ENCODE results near the gene ATG16L2.
"Not testable (repeated sequence)": the region's sequence is repeated elsewhere in the genome, so short reads cannot be mapped to it uniquely, and the experiment has no call there.

ATG16L2 gene

DNA sequence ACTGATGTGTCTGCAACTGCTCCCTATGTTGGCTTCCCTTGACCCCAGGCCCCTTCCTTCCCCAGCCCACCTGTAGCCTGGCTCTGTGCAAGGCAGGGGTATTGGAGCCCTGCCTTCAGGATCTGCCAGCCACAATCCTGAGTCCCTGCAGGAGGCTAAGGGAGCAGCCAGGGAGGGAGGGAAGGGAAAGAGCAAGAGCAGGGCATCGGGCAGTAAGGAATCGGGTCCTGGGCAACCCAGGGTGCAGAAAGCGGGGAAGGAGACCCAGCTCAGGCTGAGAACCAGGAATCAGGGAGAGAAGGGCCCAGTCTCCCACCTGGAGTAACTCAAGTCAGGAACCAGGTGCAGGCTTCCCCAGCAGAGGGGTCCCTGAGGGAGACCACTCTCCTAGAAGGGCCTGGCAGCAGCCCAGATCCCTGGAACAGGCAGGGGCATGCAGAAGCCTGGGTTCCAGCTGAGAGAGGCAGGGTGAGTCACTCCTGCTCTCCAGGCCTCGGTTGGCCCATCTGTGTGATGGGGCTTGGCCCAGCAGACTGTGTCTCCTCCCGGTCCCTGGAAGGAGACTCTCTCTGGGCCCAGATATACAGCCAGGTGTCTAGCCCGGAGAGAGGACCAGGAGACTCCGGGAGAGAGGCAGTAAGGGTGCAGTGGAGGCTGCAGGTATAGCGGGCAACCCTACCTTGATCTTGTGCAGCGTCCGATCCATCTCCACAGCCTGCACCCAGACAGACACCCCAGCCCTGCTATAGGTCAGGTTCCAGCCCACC lies 33.7 kb upstream of the ATG16L2 start:
- no peak for DNase-seq (ENCODE audit: low read depth in 2 of 2)

DNA sequence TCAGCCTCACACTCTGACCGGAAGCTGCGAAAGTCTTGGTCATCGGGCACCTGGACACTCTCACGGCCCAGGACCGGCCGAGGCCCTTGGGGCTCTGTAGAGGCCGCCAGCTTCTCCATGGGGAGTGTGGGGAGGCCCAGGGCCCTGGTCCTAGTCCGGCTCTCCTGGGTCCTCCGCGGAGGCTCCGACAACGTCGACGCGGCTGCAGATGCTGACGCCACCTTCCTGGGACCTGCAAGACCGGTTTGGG lies 33.2 kb upstream of the ATG16L2 start:
- DNase-seq (ENCODE audit: low read depth in 2 of 2): no peak

DNA sequence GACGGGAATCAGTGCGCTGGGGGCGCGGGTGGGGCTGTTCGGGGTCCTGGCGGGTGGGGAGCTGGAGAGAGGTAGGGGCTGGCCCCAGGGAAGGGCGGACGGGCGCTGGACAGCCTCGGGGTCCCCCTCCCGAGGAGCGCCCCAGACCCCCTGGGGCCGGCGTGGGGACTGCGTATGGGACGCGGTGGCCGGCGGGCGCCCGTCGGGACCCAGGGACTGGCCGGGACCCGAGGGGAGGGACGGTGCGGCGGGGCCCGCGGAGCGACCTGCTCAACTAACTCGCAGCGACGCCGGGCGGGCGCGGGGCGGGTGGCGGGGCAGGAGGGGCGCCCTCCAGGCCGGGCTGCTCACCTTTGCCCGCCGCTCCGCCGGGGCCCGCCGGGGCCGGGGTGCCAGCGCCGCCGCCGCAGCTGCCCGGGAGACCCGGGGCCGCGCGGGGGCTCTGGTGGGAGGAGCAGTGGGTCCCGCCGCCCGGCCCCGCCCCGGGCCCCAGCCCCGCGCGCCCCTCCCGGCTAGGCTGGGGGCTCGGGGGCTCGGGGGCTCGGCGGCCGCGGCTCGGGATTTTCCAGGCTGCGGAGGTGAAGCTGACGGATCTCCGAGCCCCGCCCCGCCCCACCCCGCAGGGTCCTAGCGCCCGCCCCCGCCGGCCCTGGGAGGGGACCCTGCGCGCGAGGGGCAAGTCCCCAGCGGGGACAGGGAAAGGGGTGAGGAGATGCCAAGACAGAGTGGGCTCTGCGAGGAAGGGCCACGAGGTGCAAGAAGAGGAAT lies 32.7 kb upstream of the ATG16L2 start:
- no peak for DNase-seq (ENCODE audit: low read depth in 2 of 2)

DNA sequence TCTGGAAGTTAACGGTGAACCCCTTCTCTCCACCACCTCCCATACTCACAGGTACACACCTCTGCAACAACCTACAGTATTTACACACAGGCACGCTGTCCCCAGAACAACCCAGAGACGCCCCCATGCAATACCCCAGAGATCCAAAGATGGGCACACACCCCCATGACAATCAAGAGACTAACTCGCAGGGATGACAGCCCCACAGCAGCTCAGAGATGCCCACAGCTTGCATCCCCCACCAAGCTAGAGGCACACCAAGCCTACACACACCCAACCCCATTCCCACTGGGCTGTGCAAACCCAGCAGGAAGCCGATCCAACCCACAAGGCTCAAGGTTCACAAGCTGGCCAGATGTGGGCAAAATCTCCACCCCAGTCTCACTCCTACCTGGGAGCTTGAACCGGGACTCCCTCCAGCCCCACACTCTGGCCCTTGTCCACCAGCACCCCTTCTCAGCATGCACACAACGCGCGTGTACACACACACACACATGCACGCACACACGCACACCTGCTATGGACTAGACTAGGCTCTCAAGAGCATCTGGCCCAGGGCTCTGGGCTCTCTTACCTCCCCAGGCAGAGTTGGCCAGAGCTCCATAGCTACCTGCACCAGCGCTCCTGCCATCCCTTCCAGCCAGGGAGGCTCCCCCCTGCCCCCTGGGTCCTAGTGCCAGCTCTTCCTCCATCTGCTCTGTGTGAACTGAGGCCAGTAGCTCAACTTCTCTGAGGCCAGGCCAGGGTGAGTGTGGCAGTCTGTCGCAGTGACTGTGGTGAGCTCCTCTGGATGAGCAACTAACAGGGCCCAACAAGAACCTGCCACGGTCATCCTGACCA lies 31.9 kb upstream of the ATG16L2 start:
- no peak for DNase-seq (ENCODE audit: low read depth in 2 of 2)

DNA sequence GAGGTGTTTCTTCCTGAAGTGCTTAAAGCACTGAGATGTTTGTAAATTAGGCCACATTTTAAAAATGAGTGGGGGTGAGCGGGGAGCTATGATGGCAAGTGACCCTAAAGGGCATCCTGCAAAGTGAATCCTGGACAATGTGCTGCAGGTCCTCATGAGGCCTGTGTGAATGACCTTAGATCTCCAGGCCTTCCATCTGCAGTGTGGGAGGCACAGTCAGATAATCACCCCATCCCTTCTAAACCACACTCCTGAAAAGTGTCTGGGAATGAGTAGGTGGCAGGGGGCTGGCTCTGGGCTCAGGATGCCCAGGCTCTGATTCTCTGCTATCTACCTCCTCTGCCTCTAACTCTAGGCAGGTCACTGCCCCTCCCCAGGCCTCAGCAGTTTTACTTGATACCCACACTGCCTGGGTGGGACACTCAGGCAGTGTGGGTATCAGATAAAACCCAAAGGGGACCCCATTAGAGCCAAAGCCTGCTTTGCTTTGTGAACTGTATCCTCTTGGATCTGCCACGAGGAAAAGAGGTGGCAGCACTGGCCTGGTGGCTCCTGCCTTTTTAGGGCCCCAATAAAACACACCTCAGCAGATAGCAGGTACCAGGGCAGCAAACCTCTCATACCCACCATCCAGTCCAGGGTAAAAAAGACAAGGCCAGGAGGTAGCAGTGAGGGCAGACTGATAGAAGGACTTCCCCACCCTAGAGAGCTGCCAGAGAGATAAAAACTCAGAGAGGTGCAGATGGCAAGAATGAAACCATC lies 30.9 kb upstream of the ATG16L2 start:
- DNase-seq (ENCODE audit: low read depth in 2 of 2): no peak

DNA sequence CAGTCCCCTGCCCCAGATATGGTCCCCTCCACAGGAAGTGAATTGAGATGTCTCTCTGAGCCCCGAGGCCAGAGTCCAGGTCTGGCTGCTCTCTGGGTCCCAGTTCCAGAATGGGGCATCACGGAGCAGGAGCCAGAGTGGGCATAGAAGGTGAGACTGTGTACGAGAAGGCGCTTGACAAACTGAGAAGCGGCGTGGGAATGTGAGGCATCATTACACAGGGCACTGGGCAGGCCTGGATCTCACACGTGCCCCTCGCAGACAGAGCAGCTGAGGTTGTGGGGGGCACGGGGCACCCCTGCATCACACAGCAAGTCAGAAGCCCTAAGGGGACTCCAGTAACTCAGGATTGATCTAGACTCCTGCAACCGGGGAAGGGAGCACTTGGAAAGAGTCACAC lies 29.5 kb upstream of the ATG16L2 start:
- no peak for DNase-seq (ENCODE audit: low read depth in 2 of 2)

DNA sequence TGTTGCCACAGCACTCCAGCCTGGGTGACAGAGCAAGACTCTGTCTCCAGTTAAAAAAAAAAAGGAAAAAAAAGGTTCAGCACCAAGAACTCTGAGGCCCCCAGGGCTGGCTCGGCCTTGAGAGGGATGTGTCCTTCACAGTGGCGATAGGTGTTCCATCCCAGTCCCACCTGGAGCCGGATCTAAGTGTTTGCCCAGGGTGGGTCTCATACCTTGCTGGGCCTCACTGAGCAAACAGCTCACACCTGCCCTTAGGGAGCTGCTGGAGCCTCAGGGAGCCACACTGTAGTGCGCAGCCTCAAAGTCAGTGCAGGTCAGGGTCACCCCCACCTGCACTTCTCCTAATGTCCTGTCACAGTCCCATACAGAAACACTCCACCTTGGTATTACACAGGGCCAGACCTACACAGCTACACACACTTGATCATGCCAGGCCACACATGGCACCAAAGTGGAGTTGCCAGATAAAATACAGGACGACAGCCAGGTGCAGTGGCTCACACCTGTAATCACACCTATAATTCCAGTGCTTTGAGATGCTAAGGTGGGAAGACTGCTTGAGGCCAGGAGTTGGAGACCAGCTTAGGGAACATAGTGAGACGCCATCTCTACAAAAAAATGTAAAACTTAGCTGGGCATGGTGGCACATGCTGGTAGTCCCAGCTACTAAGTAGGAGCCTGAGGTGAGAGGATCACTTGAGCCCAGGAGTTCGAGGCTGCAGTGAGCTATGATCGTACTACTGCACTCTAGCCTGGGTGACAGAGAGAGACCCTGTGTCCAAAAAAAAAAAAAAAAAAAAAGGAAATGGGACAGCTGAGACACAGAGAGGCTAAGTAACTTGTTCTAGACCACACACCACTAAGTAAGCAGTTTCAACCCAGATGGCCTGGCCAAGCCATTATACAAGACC lies 27.7 kb upstream of the ATG16L2 start:
- DNase-seq (ENCODE audit: low read depth in 2 of 2): no peak

DNA sequence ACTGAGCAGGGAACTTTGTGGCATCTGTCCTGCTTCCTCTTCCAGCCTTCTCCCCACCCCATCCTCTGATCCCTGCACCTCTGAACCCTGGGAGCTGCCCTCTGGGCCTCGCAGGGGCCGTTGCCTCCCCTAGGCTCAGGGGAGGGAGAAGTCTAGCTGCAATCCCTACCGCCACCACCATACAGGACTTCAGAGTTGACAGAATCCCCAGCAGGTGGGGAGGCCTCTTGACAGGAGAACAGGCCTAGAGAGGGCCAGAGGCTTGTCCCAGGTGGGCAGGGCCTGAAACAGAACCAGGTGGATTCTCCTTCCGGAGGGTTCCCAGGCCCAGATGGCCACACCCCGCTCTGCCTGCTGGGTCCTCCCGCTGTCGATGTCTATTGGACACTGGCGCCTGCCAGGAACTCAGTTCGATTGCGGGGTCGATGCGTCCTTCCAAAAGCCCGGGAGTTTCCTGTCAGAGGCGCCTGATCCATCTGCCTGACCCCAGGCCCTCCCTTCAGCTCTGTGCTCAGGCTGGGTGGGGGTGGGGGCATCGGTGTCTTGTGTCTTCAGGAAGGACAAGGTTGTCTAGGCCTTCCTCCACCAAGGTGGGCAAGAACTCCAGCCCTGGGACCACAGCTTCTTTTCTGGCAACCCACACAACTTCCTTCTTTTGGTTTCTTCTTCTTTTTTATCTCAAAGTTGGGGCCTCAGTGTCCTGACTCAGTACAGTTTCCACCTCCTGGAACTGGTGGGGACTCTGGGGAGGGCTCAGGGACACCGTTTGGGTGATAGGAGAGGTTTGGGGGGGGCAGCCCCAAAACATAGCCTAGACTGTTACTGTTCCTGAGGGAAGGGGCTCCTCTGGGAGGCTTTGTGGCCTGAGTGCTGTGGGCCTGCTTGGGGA lies 26.8 kb upstream of the ATG16L2 start:
- DNase-seq (ENCODE audit: low read depth in 2 of 2): no peak

DNA sequence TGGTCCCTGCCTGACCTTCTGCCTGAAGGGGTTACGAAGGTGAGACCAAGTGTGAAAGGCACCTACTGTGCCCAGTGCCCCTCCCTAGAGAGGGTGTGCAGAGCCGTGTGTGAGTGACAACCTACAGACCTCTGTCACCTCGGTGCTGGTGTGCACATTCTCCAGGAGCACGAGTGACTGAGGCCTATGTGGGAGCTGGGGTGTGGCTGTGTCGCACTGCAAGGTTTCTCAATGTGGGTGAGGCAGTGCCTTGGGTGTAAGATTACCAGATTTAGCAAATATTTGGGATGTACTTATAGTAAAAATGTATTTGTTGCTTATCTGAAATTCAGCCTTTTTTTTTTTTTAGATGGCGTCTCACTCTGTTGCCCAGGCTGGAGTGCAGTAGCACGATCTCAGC lies 26.0 kb upstream of the ATG16L2 start:
- DNase-seq (ENCODE audit: low read depth in 2 of 2): no peak

DNA sequence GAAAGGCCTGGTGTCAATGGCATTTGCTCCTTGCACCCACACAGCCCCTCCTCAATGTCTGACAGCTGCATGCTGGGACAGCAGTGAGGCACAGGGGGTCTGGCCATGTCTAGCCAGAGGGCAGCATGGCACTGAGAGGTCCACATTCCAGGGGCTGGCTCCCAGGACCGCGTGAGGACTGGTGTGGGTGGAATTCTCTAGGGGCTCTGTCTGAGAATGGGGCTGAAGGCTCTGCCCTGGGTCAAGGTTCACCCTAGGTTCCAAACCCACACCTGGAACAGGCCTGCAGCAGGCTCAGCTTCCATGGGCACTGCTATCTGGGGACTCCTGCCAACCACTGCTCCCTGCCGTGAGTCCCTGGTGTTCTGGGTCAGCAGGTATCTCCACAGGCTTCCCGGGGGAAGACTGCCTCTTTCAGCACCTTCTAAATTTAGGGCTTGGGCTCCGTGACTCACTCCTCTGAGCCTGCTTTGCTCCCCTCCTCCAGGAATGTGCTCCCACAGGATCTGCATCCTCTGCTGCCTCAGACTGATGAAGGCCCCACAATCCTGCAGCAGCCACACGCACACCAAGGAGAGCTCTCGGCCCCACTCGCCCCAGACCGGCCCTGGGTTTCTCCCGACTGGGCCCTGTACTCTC lies 24.6 kb upstream of the ATG16L2 start:
- DNase-seq (ENCODE audit: low read depth in 2 of 2): peak; percentile 82

DNA sequence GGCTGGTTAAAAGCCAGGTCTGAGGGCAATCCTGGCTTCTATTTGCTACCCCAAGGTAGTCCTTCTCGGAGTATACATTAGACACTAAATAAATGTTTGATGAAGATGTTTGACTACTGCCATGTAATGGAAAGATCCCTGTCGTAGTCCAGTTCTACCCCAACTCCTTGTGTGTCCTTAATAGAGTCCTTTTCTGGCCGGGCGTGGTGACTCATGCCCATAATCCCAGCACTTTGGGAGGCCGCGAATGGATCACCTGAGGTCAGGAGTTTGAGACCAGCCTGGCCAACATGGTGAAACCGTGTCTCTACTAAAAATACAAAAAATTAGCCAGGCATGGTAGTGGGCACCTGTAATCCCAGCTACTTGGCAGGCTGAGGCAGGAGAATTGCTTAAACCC lies 23.0 kb upstream of the ATG16L2 start:
- DNase-seq (ENCODE audit: low read depth in 2 of 2): not testable (repeated sequence)

DNA sequence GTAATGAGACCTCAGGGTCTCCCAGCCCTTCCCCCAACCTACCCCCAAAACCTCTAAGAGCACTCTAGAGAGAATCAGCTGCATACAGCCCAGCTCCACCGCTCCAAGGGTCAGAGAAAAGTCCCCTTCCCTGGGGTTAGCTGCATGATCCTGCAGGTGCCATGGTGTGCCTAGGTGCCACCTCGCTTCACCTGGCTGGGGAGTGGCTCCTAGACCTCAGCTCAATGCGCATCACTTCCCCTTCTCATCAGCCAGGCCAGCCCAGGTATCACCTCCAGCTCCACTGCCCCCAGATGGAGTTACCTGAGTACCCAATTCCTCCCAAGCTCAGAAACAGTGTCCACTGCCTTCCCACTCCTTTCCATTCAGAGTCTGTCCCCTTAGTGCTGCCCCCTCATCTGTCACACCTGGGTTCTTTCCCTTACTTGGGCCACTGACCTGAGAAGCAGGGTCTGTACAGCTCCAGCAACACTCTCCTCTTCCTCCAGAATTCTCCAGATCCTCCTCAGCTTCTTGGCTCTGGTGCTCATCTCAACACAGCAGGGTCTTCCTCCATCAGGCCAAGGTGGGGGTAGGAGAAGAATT lies 21.7 kb upstream of the ATG16L2 start:
- DNase-seq (ENCODE audit: low read depth in 2 of 2): no peak

DNA sequence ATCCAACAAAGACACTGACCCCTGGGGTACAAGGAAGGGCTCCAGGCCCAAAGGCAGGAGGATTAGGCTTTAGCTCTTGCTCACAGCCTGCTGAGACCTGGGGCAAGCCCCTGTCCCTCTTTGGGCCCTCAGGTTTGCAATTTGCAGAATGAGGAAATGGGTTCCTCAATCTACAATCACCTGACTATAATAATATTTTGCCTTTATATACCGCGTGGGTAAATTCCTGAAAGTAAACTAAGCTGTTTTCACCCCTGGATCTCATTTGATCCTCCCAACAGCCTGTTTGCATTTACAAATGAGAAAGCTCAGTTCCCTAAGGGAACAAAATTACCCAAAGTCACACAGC lies 21.2 kb upstream of the ATG16L2 start:
- no peak for DNase-seq (ENCODE audit: low read depth in 2 of 2)

DNA sequence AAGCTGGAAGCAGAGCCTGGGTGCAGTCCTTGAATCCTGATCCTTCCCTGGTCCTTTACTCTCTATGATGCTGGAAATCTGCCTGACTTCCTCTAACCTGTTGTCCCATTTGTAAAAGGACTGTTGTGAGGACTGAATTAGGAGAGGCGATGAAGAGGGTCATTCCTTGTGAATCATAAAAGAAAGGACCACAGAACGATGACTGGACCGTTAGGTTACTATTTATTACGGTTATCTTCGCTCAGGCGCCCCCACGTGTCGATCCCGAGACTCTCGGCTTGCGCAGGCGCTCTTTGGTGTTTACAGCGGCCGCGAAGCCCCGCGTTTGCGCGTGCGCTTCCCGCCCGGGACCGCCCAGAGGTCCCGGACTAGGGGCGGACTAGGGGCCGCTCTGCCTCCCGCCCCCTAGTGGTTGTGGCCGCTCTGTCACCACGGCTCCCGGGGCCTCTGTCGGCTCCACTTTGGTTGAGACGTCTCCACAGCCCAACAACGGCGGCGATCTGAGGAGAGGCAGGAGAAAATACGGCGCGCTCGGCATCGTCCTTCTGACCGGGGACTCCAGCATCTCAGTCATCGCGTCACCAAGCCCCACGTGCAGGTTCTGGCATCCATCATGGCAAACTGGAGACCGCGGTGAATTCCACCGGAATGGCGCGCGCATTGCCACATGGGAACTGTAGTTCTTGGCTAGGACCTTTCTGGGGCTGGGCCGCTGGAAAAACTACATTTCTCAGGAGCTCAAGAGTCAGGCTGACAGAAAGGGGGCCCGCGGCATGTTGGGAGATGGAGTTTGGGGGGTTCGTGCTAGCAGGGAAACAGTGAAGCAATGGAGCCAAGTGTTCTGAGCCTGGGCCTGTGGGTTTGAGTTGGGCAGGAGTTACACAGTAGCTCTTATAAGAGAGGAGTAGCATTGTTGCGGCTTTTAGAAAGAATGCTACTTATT lies 20.5 kb upstream of the ATG16L2 start, which contains the start of gene STARD10:
Gene STARD10 (minus strand): TSS at position 623 of the 943 bp plus-strand sequence. CDS start 12,866 bp downstream, outside the sequence.
- DNase-seq (ENCODE audit: low read depth in 2 of 2): peak; percentile 89

DNA sequence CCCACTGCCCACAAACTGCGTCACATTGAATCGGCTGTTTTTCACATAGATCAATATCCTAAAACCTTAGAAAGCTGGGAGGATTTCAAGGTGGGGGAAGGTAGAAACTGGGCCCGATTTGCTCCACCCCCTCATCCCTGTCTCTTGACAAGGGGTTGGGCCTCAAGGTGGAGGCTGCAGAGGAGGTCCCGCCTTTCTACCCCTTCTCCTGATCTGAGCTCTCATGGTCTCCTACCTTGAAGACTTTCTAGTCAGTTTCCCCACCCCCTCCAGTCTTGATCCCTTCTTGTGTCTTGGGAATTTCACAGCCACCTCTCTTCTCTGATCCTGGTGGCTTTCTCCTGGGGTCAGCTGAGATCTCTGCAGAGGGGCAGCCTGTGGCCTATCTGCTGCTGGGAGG lies 15.8 kb upstream of the ATG16L2 start:
- no peak for DNase-seq (ENCODE audit: low read depth in 2 of 2)

DNA sequence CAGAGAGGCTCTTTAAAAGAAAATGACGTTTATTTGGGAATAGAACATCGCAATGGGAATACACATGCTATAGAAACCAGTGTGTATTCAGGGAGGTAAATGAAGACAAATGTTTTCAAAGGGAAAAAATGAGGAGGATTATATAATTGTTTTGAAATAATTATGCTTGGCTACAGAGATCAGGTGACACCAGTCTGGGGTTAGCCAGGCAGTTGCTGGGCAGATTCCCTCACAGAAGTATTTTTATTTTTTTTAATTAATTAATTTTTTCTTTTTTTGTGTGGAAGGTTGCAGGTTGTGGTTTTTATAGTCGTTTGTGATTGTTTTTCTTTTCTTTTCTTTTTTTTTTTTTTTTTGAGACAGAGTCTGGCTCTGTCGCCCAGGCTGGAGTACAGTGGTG lies 14.8 kb upstream of the ATG16L2 start:
- DNase-seq (ENCODE audit: low read depth in 2 of 2): no peak

DNA sequence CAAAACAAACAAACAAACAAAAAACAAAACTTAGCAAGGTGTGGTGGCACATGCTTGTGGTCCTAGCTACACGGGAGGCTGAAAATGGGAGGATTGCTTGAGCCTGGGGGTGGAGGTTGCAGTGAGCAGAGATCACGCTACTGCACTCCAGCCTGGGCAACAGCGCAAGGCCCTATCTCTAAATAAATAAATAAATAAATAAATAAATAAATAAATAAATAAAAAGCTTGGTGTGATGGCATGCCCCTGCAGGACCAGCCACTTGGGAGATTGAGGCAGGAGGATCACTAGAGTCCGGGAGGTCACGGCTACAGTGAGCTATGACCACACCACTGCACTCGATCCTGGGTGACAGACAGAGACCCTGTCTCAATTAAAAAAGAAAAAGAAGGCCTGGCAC lies 11.4 kb upstream of the ATG16L2 start:
- no peak for DNase-seq (ENCODE audit: low read depth in 2 of 2)

DNA sequence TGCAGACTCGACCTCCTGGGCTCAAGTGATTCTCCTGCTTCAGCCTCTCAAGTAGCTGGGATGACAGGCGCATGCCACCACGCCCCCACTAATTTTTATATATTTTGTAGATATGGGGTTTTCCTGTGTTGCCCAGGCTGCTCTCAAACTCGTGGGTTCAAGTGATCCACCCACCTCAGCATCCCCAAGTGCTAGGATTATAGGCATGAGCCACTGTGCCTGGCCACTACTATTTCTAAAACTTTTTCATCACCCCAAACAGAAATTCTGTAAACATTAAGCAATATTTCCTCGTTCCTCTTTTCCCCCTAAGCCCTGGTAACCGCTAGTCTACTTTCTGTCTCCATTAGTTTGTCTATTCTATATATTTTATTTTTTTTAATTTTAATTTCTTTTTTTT lies 9.0 kb upstream of the ATG16L2 start:
- DNase-seq (ENCODE audit: low read depth in 2 of 2): no peak

Data from fibroblast of skin of left biceps (primary cell).